ENCODE results near the gene BRICD5.

Gene BRICD5

GRCh38 chr16:2223221-2223941 is 12.7 kb upstream of the BRICD5 start, which contains the start of gene E4F1 (continued):
- TF ChIP-seq ZSCAN5A (tag by site-specific recombination; IDR thresholded peaks at IDR 0.05) (peak; percentile 73; the same call in 1 of the 2 replicates), ZNF223 (tag by site-specific recombination; IDR thresholded peaks at IDR 0.05) (no peak), BCL11A (tag by site-specific recombination; IDR thresholded peaks at IDR 0.05; ENCODE audit: low read depth) (no peak), ZNF169 (tag by site-specific recombination; IDR thresholded peaks at IDR 0.05) (no peak), ZNF560 (tag by site-specific recombination; IDR thresholded peaks at IDR 0.05; ENCODE audit: borderline replicate concordance) (no peak), SP2 (tag by site-specific recombination; IDR thresholded peaks at IDR 0.05) (peak; percentile 100), TCF7L2 (IDR thresholded peaks at IDR 0.05; ENCODE audit: borderline replicate concordance, low read depth, low read length) (no peak), ZNF76 (tag by site-specific recombination; IDR thresholded peaks at IDR 0.05; ENCODE audit: borderline replicate concordance, low read depth) (peak; percentile 56; the same call in 1 of the 2 replicates), ZNF791 (tag by site-specific recombination; IDR thresholded peaks at IDR 0.05) (no peak), ZNF37A (tag by site-specific recombination; IDR thresholded peaks at IDR 0.05) (no peak), ZBTB8A (tag by site-specific recombination; IDR thresholded peaks at IDR 0.05) (peak; percentile 76), ZNF561 (tag by site-specific recombination; IDR thresholded peaks at IDR 0.05; ENCODE audit: borderline replicate concordance) (peak; percentile 82; the same call in 1 of the 2 replicates), ZNF776 (tag by site-specific recombination; IDR thresholded peaks at IDR 0.05; ENCODE audit: borderline replicate concordance) (no peak), KLF8 (tag by site-specific recombination; IDR thresholded peaks at IDR 0.05) (peak; percentile 87), ZBTB48 (tag by site-specific recombination; IDR thresholded peaks at IDR 0.05) (no peak), ZNF174 (tag by site-specific recombination; IDR thresholded peaks at IDR 0.05) (no peak), PBX3 (CRISPR knock-in tag; IDR thresholded peaks at IDR 0.05) (peak; percentile 82), ZNF639 (tag by site-specific recombination; IDR thresholded peaks at IDR 0.05) (0 out of 2 replicates have a peak, but pooled peaks have one; percentile 18), ZNF362 (tag by site-specific recombination; IDR thresholded peaks at IDR 0.05) (no peak), ZSCAN16 (tag by site-specific recombination; IDR thresholded peaks at IDR 0.05) (0 out of 2 replicates have a peak, but pooled peaks have one; percentile 40), ZNF529 (tag by site-specific recombination; IDR thresholded peaks at IDR 0.05; ENCODE audit: insufficient replicate concordance) (no peak), ZNF830 (tag by site-specific recombination; IDR thresholded peaks at IDR 0.05; ENCODE audit: low read depth) (no peak), ZNF501 (tag by site-specific recombination; IDR thresholded peaks at IDR 0.05) (peak; percentile 81; the same call in 1 of the 2 replicates), YY2 (tag by site-specific recombination; IDR thresholded peaks at IDR 0.05) (peak; percentile 95), PATZ1 (tag by site-specific recombination; IDR thresholded peaks at IDR 0.05) (peak; percentile 59), ZNF324 (tag by site-specific recombination; IDR thresholded peaks at IDR 0.05) (0 out of 2 replicates have a peak, but pooled peaks have one; percentile 36), ZNF274 (IDR thresholded peaks at IDR 0.05; ENCODE audit: low read length) (no peak), ZNF274 (tag by site-specific recombination; IDR thresholded peaks at IDR 0.05; ENCODE audit: borderline replicate concordance) (no peak), ZNF138 (tag by site-specific recombination; IDR thresholded peaks at IDR 0.05; ENCODE audit: borderline replicate concordance) (no peak), GLIS1 (tag by site-specific recombination; IDR thresholded peaks at IDR 0.05) (peak; percentile 76), ZSCAN30 (tag by site-specific recombination; IDR thresholded peaks at IDR 0.05) (peak; percentile 82), ZNF610 (tag by site-specific recombination; IDR thresholded peaks at IDR 0.05; ENCODE audit: borderline replicate concordance) (peak; percentile 75; the same call in 1 of the 2 replicates), KLF9 (tag by site-specific recombination; IDR thresholded peaks at IDR 0.05; ENCODE audit: low read depth) (peak; percentile 99), ZNF404 (tag by site-specific recombination; IDR thresholded peaks at IDR 0.05) (no peak)
